GM23338 (cell line): ENCODE measurements around the gene AREL1. TPM values are rescaled to one million over a fixed set of nuclear protein-coding genes. Genes with fewer than 3 reads are reported as not detected.
"Not testable (repeated sequence)": the region's sequence is repeated elsewhere in the genome, so short reads cannot be mapped to it uniquely, and the experiment has no call there.

Experiments
- ATAC-seq: fragments of 200-7000 bp; cut with Tn5 transposase; 3 replicates; pipeline ENCODE4 v1.9.1; 2020
- DNase-seq: peaks from one replicate; pipeline ENCODE4 v3.0.0-alpha.2; 2015; ENCODE audit warnings: low spot score
- H2AFZ ChIP-seq: fragments of 200-600 bp; sonication (generic); 2 replicates; pipeline ENCODE4 v1.8.0; 2016; ENCODE audit warnings: antibody characterized with exemption, mild to moderate bottlenecking, moderate library complexity
- H3F3A ChIP-seq: fragments of 200-600 bp; sonication (generic); replicated peaks from 2 replicates; pipeline ENCODE4 v1.8.0; 2017; ENCODE audit warnings: antibody characterized with exemption, mixed run types, low read depth
- H3K27ac ChIP-seq: fragments of 200-600 bp; sonication (generic); 2 replicates; pipeline ENCODE4 v1.6.1; 2016; ENCODE audit warnings: low read depth
- H3K27me3 ChIP-seq: fragments of 200-600 bp; sonication (generic); 2 replicates; pipeline ENCODE4 v1.8.0; 2016; ENCODE audit warnings: mild to moderate bottlenecking, mixed run types, moderate library complexity; ENCODE audit not compliant: insufficient read depth
- H3K36me3 ChIP-seq: fragments of 200-600 bp; sonication (generic); 2 replicates; pipeline ENCODE4 v1.8.0; 2016; ENCODE audit warnings: mild to moderate bottlenecking; ENCODE audit not compliant: insufficient read depth
- H3K4me1 ChIP-seq: fragments of 200-600 bp; sonication (generic); 2 replicates; pipeline ENCODE4 v1.8.0; 2016; ENCODE audit warnings: mild to moderate bottlenecking, moderate library complexity; ENCODE audit not compliant: insufficient read depth
- H3K4me2 ChIP-seq: fragments of 200-600 bp; sonication (generic); 2 replicates; pipeline ENCODE4 v1.7.1; 2017; ENCODE audit warnings: mixed run types
- H3K4me3 ChIP-seq: fragments of 200-600 bp; sonication (generic); 2 replicates; pipeline ENCODE4 v1.6.1; 2016; ENCODE audit warnings: mixed run types
- H3K79me2 ChIP-seq: fragments of 200-600 bp; sonication (generic); replicated peaks from 2 replicates; pipeline ENCODE4 v1.8.0; 2017; ENCODE audit warnings: mild to moderate bottlenecking; ENCODE audit not compliant: insufficient read depth
- H3K9me2 ChIP-seq: fragments of 200-600 bp; sonication (generic); 2 replicates; pipeline ENCODE4 v1.8.0; 2017; ENCODE audit not compliant: insufficient read depth
- H4K20me1 ChIP-seq: fragments of 200-600 bp; sonication (generic); replicated peaks from 2 replicates; pipeline ENCODE4 v1.8.0; 2017; ENCODE audit warnings: mild to moderate bottlenecking; ENCODE audit not compliant: insufficient read depth
- H3K27ac Mint-ChIP-seq: 2 replicates; pipeline ENCODE4 v1.8.0; 2020; ENCODE audit warnings: inconsistent platforms, mild to moderate bottlenecking, moderate library complexity, mixed read lengths
- H3K27me3 Mint-ChIP-seq: 3 replicates; pipeline ENCODE4 v1.8.0; 2022; ENCODE audit warnings: low read depth, mild to moderate bottlenecking, moderate library complexity, mixed read lengths, inconsistent platforms; ENCODE audit not compliant: insufficient read depth, poor library complexity
- H3K36me3 Mint-ChIP-seq: 3 replicates; pipeline ENCODE4 v1.8.0; 2021; ENCODE audit warnings: low read depth, mild to moderate bottlenecking, inconsistent platforms, moderate library complexity, mixed read lengths
- H3K4me1 Mint-ChIP-seq: 3 replicates; pipeline ENCODE4 v1.8.0; 2020; ENCODE audit warnings: mild to moderate bottlenecking, inconsistent platforms, mixed read lengths
- H3K4me3 Mint-ChIP-seq: 3 replicates; pipeline ENCODE4 v1.8.0; 2021; ENCODE audit warnings: moderate library complexity, mild to moderate bottlenecking, inconsistent platforms, mixed read lengths
- H3K9me3 Mint-ChIP-seq: 3 replicates; pipeline ENCODE4 v1.8.0; 2020; ENCODE audit warnings: moderate library complexity, mild to moderate bottlenecking, inconsistent platforms, mixed read lengths
- CREB1 ChIP-seq: fragments of 250-450 bp; sonication (Bioruptor Pico); IDR thresholded peaks from 2 replicates; pipeline ENCODE4 v1.5.0; 2020; ENCODE audit warnings: low read depth, mild to moderate bottlenecking, moderate library complexity
- EZH2 ChIP-seq: fragments of 200-600 bp; sonication (generic); IDR thresholded peaks from one replicate; pipeline ENCODE4 v1.8.0; 2017; ENCODE audit warnings: antibody characterized with exemption, mild to moderate bottlenecking, low read depth; ENCODE audit not compliant: unreplicated experiment
- POLR2AphosphoS5 ChIP-seq: IDR thresholded peaks from 2 replicates; pipeline ENCODE4 v1.6.1; 2016; ENCODE audit warnings: antibody characterized with exemption, low read depth
- ZNF114 ChIP-seq: fragments of 250-450 bp; sonication (Bioruptor Pico); IDR thresholded peaks from 2 replicates; pipeline ENCODE4 v1.5.0; 2020; ENCODE audit warnings: mild to moderate bottlenecking, moderate library complexity
- ZNF331 ChIP-seq: fragments of 250-450 bp; sonication (Bioruptor Pico); IDR thresholded peaks from 2 replicates; pipeline ENCODE4 v1.5.0; 2020; ENCODE audit warnings: low read depth, mild to moderate bottlenecking, moderate library complexity
- polyA plus RNA-seq: library from polyadenylated mRNA; unstranded; fragments of >200 nt; fragmentation: Nextera tagmentation; extraction: Ambion mirVana; gene quantifications from 2 replicates; pipeline ENCODE4 v1.2.1, GENCODE V29; 2016
- total RNA-seq: library from RNA; depleted of rRNA; stranded (reverse); fragments of >200 nt; shearing (Covaris generic); gene quantifications from 2 replicates; pipeline ENCODE4 v1.2.3, GENCODE V29; 2014
- TF ChIP-seq, protein P1 (sequence below): IDR thresholded peaks from one replicate; pipeline ENCODE4 v1.6.1; 2018; ENCODE audit warnings: antibody characterized with exemption; ENCODE audit not compliant: unreplicated experiment
- TF ChIP-seq, protein P2 (sequence below): fragments of 250-450 bp; sonication (Bioruptor Pico); IDR thresholded peaks from 2 replicates; pipeline ENCODE4 v1.5.0; 2020; ENCODE audit warnings: mild to moderate bottlenecking, moderate library complexity

Gene AREL1
- total and polyA plus RNA-seq, 2 experiments from 2014 or later: 7.5 to 23.6 TPM

DNA sequence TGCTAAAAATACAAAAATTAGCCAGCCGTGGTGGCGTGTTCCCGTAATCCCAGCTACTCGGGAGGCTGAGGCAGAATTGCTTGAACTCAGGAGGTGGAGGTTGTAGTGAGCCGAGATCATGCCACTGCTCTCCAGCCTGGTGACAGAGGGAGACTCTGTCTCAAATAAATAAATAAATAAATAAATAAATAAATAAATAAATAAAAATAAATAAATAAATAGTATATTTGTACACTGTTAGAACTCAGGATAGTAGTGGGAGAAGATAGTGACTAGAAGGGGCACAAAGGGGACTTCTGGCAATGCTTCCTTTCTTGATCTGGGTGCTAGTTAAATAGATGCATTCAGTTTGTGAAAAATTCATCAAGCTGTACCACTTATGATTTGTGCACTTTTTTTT is 45.6 kb upstream of the AREL1 start:
- not testable (repeated sequence) for H4K20me1 ChIP-seq, H3K36me3 Mint-ChIP-seq, H3K36me3 ChIP-seq, H3K4me3 ChIP-seq, H3K27me3 ChIP-seq, H3K4me3 Mint-ChIP-seq, H3K27ac ChIP-seq, H3K27me3 Mint-ChIP-seq, H3K27ac Mint-ChIP-seq, H3F3A ChIP-seq, H3K4me2 ChIP-seq, H3K9me2 ChIP-seq, H3K4me1 ChIP-seq, H3K9me3 Mint-ChIP-seq, DNase-seq, ATAC-seq, H2AFZ ChIP-seq, H3K4me1 Mint-ChIP-seq, H3K79me2 ChIP-seq

DNA sequence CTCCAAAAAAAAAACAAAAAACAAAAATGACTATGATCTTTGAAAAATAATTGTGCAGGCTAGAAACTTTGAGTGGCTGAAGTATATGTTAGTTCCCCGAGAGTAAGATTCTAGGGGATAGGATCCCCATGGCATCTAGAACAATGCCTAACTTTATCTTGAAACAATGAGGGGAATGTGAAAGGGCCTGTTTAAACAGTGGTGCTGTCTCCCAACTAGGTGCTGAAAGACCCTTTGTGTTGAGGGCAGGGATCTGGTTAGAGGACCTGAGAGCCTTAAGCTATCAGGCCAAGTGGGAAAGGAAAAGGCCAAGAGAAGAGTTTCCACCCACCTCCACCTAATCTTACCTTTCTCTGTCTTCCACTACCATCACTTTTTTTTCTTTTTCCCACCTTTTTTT is 43.4 kb upstream of the AREL1 start:
- no peaks in the 10 kb centered on the region for H3K9me2 ChIP-seq
- peaks cover 7% of the 10 kb centered on the region for H3K27me3 Mint-ChIP-seq
- no peaks in the 10 kb centered on the region for H4K20me1 ChIP-seq
- no peak for TF ChIP-seq EZH2
- TF ChIP-seq, protein P1, sequence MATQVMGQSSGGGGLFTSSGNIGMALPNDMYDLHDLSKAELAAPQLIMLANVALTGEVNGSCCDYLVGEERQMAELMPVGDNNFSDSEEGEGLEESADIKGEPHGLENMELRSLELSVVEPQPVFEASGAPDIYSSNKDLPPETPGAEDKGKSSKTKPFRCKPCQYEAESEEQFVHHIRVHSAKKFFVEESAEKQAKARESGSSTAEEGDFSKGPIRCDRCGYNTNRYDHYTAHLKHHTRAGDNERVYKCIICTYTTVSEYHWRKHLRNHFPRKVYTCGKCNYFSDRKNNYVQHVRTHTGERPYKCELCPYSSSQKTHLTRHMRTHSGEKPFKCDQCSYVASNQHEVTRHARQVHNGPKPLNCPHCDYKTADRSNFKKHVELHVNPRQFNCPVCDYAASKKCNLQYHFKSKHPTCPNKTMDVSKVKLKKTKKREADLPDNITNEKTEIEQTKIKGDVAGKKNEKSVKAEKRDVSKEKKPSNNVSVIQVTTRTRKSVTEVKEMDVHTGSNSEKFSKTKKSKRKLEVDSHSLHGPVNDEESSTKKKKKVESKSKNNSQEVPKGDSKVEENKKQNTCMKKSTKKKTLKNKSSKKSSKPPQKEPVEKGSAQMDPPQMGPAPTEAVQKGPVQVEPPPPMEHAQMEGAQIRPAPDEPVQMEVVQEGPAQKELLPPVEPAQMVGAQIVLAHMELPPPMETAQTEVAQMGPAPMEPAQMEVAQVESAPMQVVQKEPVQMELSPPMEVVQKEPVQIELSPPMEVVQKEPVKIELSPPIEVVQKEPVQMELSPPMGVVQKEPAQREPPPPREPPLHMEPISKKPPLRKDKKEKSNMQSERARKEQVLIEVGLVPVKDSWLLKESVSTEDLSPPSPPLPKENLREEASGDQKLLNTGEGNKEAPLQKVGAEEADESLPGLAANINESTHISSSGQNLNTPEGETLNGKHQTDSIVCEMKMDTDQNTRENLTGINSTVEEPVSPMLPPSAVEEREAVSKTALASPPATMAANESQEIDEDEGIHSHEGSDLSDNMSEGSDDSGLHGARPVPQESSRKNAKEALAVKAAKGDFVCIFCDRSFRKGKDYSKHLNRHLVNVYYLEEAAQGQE: peak; percentile 56
- H3K36me3 ChIP-seq: no peaks in the 10 kb centered on the region
- H3K27ac Mint-ChIP-seq: no peak overlapping the region
- H3K4me3 ChIP-seq: no peak overlapping the region
- H3K4me2 ChIP-seq: no peak overlapping the region
- no peaks in the 10 kb centered on the region for H3K4me1 Mint-ChIP-seq
- no peaks in the 10 kb centered on the region for H3K27me3 ChIP-seq
- H2AFZ ChIP-seq: no peak overlapping the region
- H3K4me3 Mint-ChIP-seq: no peak overlapping the region
- peaks cover 15% of the 10 kb centered on the region; the same call in 2 of the 3 replicates for H3K36me3 Mint-ChIP-seq
- H3K4me1 ChIP-seq: no peaks in the 10 kb centered on the region
- peak; percentile 52 for DNase-seq
- H3F3A ChIP-seq: no peaks in the 10 kb centered on the region
- H3K79me2 ChIP-seq: no peaks in the 10 kb centered on the region
- no peak overlapping the region for H3K27ac ChIP-seq
- ATAC-seq: peak; percentile 92
- peaks cover 21% of the 10 kb centered on the region for H3K9me3 Mint-ChIP-seq

DNA sequence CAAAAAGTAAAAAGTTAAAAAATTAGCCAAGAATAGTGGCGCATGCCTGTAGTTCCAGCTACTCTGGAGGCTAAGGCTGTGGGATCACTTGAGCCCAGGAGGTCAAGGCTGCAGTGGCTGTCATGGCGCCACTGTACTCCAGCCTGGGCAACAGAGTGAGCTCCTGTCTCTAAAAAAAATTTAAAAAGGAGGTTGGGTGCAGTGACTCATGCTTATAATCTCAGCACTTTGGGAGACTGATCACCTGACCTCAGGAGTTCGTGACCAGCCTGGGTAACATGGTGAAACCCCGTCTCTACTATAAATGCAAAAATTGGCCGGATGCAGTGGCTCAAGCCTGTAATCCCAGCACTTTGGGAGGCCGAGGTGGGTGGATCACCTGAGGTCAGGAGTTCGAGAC is 42.0 kb upstream of the AREL1 start:
- Mint-ChIP-seq H3K27me3 (peaks cover 4% of the 10 kb centered on the region), H3K27ac (no peak overlapping the region), H3K4me3 (no peak overlapping the region), H3K9me3 (peaks cover 21% of the 10 kb centered on the region), H3K36me3 (peaks cover 15% of the 10 kb centered on the region; the same call in 2 of the 3 replicates), H3K4me1 (no peaks in the 10 kb centered on the region)
- H3K9me2 ChIP-seq: no peaks in the 10 kb centered on the region
- no peaks in the 10 kb centered on the region for H4K20me1 ChIP-seq
- H3K27ac ChIP-seq: no peak overlapping the region
- no peaks in the 10 kb centered on the region for H3K27me3 ChIP-seq
- H2AFZ ChIP-seq: no peak overlapping the region
- H3K4me3 ChIP-seq: no peak overlapping the region
- H3K79me2 ChIP-seq: no peaks in the 10 kb centered on the region
- no peaks in the 10 kb centered on the region for H3K4me1 ChIP-seq
- no peaks in the 10 kb centered on the region for H3K36me3 ChIP-seq
- no peaks in the 10 kb centered on the region for H3F3A ChIP-seq
- H3K4me2 ChIP-seq: no peak overlapping the region
- no peak for DNase-seq
- ATAC-seq: no peak
- TF ChIP-seq ZNF114 (CRISPR knock-in tag) (no peak), POLR2AphosphoS5 (no peak), EZH2 (no peak), CREB1 (CRISPR knock-in tag) (no peak), ZNF331 (CRISPR knock-in tag) (no peak)
- TF ChIP-seq, protein P2, sequence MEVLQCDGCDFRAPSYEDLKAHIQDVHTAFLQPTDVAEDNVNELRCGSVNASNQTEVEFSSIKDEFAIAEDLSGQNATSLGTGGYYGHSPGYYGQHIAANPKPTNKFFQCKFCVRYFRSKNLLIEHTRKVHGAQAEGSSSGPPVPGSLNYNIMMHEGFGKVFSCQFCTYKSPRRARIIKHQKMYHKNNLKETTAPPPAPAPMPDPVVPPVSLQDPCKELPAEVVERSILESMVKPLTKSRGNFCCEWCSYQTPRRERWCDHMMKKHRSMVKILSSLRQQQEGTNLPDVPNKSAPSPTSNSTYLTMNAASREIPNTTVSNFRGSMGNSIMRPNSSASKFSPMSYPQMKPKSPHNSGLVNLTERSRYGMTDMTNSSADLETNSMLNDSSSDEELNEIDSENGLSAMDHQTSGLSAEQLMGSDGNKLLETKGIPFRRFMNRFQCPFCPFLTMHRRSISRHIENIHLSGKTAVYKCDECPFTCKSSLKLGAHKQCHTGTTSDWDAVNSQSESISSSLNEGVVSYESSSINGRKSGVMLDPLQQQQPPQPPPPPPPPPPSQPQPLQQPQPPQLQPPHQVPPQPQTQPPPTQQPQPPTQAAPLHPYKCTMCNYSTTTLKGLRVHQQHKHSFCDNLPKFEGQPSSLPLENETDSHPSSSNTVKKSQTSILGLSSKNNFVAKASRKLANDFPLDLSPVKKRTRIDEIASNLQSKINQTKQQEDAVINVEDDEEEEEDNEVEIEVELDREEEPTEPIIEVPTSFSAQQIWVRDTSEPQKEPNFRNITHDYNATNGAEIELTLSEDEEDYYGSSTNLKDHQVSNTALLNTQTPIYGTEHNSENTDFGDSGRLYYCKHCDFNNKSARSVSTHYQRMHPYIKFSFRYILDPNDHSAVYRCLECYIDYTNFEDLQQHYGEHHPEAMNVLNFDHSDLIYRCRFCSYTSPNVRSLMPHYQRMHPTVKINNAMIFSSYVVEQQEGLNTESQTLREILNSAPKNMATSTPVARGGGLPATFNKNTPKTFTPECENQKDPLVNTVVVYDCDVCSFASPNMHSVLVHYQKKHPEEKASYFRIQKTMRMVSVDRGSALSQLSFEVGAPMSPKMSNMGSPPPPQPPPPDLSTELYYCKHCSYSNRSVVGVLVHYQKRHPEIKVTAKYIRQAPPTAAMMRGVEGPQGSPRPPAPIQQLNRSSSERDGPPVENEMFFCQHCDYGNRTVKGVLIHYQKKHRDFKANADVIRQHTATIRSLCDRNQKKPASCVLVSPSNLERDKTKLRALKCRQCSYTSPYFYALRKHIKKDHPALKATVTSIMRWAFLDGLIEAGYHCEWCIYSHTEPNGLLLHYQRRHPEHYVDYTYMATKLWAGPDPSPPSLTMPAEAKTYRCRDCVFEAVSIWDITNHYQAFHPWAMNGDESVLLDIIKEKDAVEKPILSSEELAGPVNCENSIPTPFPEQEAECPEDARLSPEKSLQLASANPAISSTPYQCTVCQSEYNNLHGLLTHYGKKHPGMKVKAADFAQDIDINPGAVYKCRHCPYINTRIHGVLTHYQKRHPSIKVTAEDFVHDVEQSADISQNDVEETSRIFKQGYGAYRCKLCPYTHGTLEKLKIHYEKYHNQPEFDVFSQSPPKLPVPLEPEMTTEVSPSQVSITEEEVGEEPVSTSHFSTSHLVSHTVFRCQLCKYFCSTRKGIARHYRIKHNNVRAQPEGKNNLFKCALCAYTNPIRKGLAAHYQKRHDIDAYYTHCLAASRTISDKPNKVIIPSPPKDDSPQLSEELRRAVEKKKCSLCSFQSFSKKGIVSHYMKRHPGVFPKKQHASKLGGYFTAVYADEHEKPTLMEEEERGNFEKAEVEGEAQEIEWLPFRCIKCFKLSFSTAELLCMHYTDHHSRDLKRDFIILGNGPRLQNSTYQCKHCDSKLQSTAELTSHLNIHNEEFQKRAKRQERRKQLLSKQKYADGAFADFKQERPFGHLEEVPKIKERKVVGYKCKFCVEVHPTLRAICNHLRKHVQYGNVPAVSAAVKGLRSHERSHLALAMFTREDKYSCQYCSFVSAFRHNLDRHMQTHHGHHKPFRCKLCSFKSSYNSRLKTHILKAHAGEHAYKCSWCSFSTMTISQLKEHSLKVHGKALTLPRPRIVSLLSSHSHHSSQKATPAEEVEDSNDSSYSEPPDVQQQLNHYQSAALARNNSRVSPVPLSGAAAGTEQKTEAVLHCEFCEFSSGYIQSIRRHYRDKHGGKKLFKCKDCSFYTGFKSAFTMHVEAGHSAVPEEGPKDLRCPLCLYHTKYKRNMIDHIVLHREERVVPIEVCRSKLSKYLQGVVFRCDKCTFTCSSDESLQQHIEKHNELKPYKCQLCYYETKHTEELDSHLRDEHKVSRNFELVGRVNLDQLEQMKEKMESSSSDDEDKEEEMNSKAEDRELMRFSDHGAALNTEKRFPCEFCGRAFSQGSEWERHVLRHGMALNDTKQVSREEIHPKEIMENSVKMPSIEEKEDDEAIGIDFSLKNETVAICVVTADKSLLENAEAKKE: no peak
